ENCODE measurements around the gene EFNA3. TPM values are rescaled to one million over a fixed set of nuclear protein-coding genes. Genes with fewer than 3 reads are reported as not detected.
A peak's percentile ranks its signal among the peaks of the same experiment; 100 is the strongest.

EFNA3 gene
- total RNA-seq, 4 donors from 2014 or later = 111 to 150 (median 129) TPM

GRCh38 chr1:155062702-155063411 lies 15.8 kb upstream of the EFNA3 start:
- intact Hi-C loops (cut with DNase I; ENCODE audit: low total_unique reads) = no loop called here
- H3K4me3 ChIP-seq (ENCODE audit: low read depth, poor library complexity, severe bottlenecking) = peak overlapping the region; percentile 46
- peak in 1 of 2 donors; percentile 56 for DNase-seq (ENCODE audit: low spot score in 2 of 2)
- no peak for TF ChIP-seq POLR2A (IDR thresholded peaks at IDR 0.05)
- TF ChIP-seq, protein P1, sequence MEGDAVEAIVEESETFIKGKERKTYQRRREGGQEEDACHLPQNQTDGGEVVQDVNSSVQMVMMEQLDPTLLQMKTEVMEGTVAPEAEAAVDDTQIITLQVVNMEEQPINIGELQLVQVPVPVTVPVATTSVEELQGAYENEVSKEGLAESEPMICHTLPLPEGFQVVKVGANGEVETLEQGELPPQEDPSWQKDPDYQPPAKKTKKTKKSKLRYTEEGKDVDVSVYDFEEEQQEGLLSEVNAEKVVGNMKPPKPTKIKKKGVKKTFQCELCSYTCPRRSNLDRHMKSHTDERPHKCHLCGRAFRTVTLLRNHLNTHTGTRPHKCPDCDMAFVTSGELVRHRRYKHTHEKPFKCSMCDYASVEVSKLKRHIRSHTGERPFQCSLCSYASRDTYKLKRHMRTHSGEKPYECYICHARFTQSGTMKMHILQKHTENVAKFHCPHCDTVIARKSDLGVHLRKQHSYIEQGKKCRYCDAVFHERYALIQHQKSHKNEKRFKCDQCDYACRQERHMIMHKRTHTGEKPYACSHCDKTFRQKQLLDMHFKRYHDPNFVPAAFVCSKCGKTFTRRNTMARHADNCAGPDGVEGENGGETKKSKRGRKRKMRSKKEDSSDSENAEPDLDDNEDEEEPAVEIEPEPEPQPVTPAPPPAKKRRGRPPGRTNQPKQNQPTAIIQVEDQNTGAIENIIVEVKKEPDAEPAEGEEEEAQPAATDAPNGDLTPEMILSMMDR (IDR thresholded peaks at IDR 0.05) = peak in 1 of 3 donors; percentile 83
- WGBS, 2 donors = 3 to 19% methylated on average over 18 to 29 of the region's 46 CpGs

DNA sequence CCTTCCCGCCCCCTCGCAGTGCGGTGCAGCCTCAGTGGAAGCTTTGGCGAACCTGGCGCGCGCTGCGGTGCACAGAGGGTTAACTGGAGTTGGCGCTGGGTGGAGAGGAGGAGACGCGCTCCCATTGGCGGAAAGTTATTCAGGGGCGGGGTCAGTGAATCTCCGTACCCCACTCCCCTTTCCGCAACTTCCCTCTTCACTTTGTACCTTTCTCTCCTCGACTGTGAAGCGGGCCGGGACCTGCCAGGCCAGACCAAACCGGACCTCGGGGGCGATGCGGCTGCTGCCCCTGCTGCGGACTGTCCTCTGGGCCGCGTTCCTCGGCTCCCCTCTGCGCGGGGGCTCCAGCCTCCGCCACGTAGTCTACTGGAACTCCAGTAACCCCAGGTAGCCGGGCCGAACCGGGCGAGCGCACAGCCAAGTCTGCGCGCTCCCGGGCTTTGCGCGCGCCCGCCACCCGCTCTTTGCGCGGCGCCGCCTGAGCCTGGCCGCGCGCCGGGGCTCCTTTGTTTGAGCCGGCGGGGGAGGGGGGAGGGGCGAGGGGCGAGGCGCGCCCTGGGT lies 15.0 kb upstream of the EFNA3 start, which contains the start of gene EFNA4:
Gene EFNA4, plus strand, starts transcription at position 191 of the 561 bp plus-strand sequence. Its CDS starts 84 bp downstream, at position 275.
- H3K4me3 ChIP-seq (ENCODE audit: low read depth, poor library complexity, severe bottlenecking) = peak within 1 kb of the TSS; percentile 46
- TF ChIP-seq POLR2A (IDR thresholded peaks at IDR 0.05) = no peak
- TF ChIP-seq, protein P1 (IDR thresholded peaks at IDR 0.05) = no peak
- WGBS, 2 donors = 0% methylated on average over 26 to 34 of the region's 57 CpGs
- DNase-seq (ENCODE audit: low spot score in 2 of 2) = peak; percentile 89 to 96
- intact Hi-C loops (cut with DNase I; ENCODE audit: low total_unique reads) = loop anchor here (2.0 kb wide), 1 partner anchor 19 kb away; no protein-coding TSS in a partner anchor

DNA sequence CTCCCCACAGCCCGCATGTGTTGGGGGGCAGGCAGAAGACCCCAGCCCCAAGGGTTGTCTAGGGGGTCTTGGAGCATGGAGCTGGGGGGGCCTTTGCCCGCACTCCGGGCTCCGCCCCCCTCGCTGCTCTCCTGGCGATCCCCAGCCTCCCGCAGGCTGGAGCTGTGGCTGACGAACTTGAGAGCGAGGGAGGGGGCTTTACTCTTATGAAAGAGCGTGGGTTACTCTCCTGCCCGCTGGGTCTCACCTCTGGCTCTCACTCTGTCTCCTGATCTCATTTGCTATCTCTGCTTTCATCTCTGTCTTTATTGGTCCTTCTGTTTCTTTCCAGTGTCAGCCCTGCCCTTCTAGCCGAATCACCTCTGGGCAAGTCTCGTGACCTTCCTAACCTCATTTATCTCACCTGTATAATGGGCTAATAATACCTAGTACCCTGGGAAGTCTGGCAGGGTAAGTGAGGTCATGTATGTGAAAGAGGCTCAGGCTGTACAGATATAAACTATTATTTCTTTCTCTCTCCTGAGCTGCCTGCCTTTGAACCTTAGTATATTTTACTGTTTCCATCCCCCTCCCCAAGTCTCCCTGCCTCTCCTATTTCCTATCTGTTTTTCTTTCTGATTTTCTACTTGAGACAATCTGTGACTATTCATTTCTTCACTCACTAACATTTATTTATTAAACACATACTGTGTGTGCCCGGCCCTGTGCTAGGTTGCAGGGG lies 14.4 kb upstream of the EFNA3 start:
- TF ChIP-seq, protein P1 (IDR thresholded peaks at IDR 0.05) = no peak
- no peak for TF ChIP-seq POLR2A (IDR thresholded peaks at IDR 0.05)
- WGBS, 2 donors = 8 to 13% methylated on average over 14 of the region's 14 CpGs
- intact Hi-C loops (cut with DNase I; ENCODE audit: low total_unique reads) = loop anchor here (2.0 kb wide), 1 partner anchor 19 kb away; no protein-coding TSS in a partner anchor
- H3K4me3 ChIP-seq (ENCODE audit: low read depth, poor library complexity, severe bottlenecking) = peak overlapping the region; percentile 46
- DNase-seq (ENCODE audit: low spot score in 2 of 2) = no peak

DNA sequence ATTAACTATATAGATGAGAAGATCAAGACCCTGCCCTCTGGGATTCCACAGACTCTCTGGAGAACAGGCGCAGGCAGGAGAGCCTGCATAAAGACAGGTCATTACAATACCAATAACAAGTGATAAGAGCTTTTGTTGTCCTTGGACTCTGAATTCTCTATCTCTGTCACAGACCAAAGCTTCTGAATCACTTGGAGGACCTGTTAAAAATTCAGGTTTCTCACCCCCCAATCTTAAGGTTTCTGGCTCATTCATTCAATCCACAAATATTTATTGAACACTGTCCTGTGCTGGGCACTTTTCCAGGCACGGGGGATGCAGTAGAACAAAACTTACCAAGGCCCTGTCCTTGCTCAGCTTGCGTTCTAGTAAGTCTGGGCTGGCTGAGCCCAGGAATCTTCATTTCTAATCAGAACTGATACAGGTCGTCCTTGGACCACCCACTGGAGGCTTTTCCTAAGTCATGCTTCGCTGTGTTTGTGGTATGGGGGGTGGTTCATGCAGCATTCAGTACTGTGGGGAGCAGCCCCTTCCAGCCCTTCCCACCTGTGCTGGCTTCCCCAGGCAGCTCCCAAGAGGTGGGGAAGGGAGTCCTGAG lies 13.7 kb upstream of the EFNA3 start:
- DNase-seq (ENCODE audit: low spot score in 2 of 2) = no peak
- 71 to 80% methylated on average over 5 of the region's 5 CpGs for WGBS, 2 donors
- intact Hi-C loops (cut with DNase I; ENCODE audit: low total_unique reads) = loop anchor here (2.0 kb wide), 1 partner anchor 18 kb away; no protein-coding TSS in a partner anchor

GRCh38 chr1:155066777-155067176 lies 11.9 kb upstream of the EFNA3 start:
- TF ChIP-seq, protein P1 (IDR thresholded peaks at IDR 0.05) = no peak
- TF ChIP-seq POLR2A (IDR thresholded peaks at IDR 0.05) = no peak
- H3K4me3 ChIP-seq (ENCODE audit: low read depth, poor library complexity, severe bottlenecking) = no peak overlapping the region
- 68% methylated on average over 6 to 8 of the region's 8 CpGs for WGBS, 2 donors
- no peak for DNase-seq (ENCODE audit: low spot score in 2 of 2)
- intact Hi-C loops (cut with DNase I; ENCODE audit: low total_unique reads) = no loop called here

More for the DNA sequence above, 13.7 kb upstream of the EFNA3 start:
- TF ChIP-seq POLR2A (IDR thresholded peaks at IDR 0.05) = no peak
- TF ChIP-seq, protein P1 (IDR thresholded peaks at IDR 0.05) = no peak
- H3K4me3 ChIP-seq (ENCODE audit: low read depth, poor library complexity, severe bottlenecking) = no peak overlapping the region
